Transverse colon (tissue), 4 donors: ENCODE measurements around the gene OTUB2. TPM values are rescaled to one million over a fixed set of nuclear protein-coding genes. Genes with fewer than 3 reads are reported as not detected.
A peak's percentile ranks its signal among the peaks of the same experiment; 100 is the strongest.

ENCODE experiments used
- DNase-seq: peaks from one replicate; pipeline ENCODE4 v3.0.0-alpha.2; 2019
- H3K27ac ChIP-seq, 4 donors: fragments of 200-600 bp; sonication (generic); 2 replicates each; pipeline ENCODE4 v1.5.1; 2016 to 2018; ENCODE audit warnings: inconsistent platforms in 4 of 4
- H3K27me3 ChIP-seq: fragments of 200-600 bp; sonication (generic); 2 replicates; pipeline ENCODE4 v1.5.1; 2017; ENCODE audit warnings: inconsistent platforms
- H3K36me3 ChIP-seq, 4 donors: fragments of 200-600 bp; sonication (generic); 2 replicates each; pipeline ENCODE4 v1.5.1; 2017 to 2019; ENCODE audit warnings: inconsistent platforms in 4 of 4
- H3K4me1 ChIP-seq, 4 donors: fragments of 200-600 bp; sonication (generic); 2 replicates each; pipeline ENCODE4 v1.5.1; 2017 to 2020; ENCODE audit warnings: inconsistent platforms in 4 of 4
- H3K4me3 ChIP-seq, 4 donors: fragments of 200-600 bp; sonication (generic); 1 replicate in 1 of 4; 2 replicates in 3 of 4; pipeline versions ENCODE4 v1.5.1 to v1.6.1; 2017 to 2019; ENCODE audit warnings: inconsistent platforms in 4 of 4
- H3K9me3 ChIP-seq, 2 donors: fragments of 200-600 bp; sonication (generic); 2 replicates each; pipeline ENCODE4 v1.5.1; 2017 to 2019; ENCODE audit warnings: inconsistent platforms in 2 of 2
- CTCF ChIP-seq, 5 experiments: fragments of 200-600 bp in 3 of 5; fragments of 450-650 bp in 2 of 5; sonication (generic) in 3 of 5; IDR thresholded peaks; 1 replicate in 2 of 5; 2 replicates in 3 of 5; pipeline ENCODE4 v1.5.1; 2016 to 2017; ENCODE audit warnings: antibody characterized with exemption in 5 of 5, inconsistent platforms in 3 of 5, mild to moderate bottlenecking in 2 of 5, moderate library complexity in 1 of 5
- EP300 ChIP-seq: sonication (generic); formaldehyde crosslinking; IDR thresholded peaks from one replicate; pipeline ENCODE4 v1.6.1; 2017; ENCODE audit warnings: antibody characterized with exemption, low read depth
- POLR2A ChIP-seq: fragments of 450-650 bp; IDR thresholded peaks from one replicate; pipeline ENCODE4 v1.6.1; 2016; ENCODE audit warnings: antibody characterized with exemption, mild to moderate bottlenecking, moderate library complexity
- POLR2AphosphoS5 ChIP-seq, 3 donors: sonication (generic); formaldehyde crosslinking; IDR thresholded peaks; one replicate each; pipeline ENCODE4 v1.6.1; 2016; ENCODE audit warnings: antibody characterized with exemption in 3 of 3
- WGBS, 2 donors: methylation state at CpG; one replicate each; pipeline ENCODE4 v1.1.5; 2018; ENCODE audit warnings: low coverage in 1 of 2; 5-methylcytosine and 5-hydroxymethylcytosine counted together
- in situ Hi-C, 4 donors: fragments of 200-750 bp; cut with MboI; loops; one replicate each; pipeline versions ENCODE4 v1.15.0 to v1.15.1; 2017; ENCODE audit warnings: low sequenced_read_pairs in 3 of 4, low pct_ligation_motif_present in 1 of 4, low pct_unique_long_range_greater_than_20kb in 1 of 4
- intact Hi-C: fragments of 100-400 bp; cut with DNase I; formaldehyde crosslinking; loops from one replicate; pipeline ENCODE4 v1.15.1; 2023; ENCODE audit warnings: low total_unique reads
- total RNA-seq, 4 donors: library from RNA; depleted of rRNA; stranded (reverse); fragments of >200 nt; gene quantifications; one replicate each; pipeline ENCODE4 v1.1.0, GENCODE V29; 2016

The OTUB2 gene
- total RNA-seq, 4 donors from 2014 or later: 2.6 to 2.7 TPM; not detected in 2

- Histone ChIP-seq H3K9me3 (no peaks in the 10 kb centered on the region), H3K4me3 (no peak overlapping the region), H3K27me3 (no peaks in the 10 kb centered on the region), H3K27ac (no peak overlapping the region), H3K36me3 (peaks cover 0 to 13% (median 3%) of the 10 kb centered on the region in 4 donors), H3K4me1 (no peaks in the 10 kb centered on the region)
- WGBS, 2 donors: 80 to 100% methylated on average over 2 to 13 of the region's 13 CpGs
- in situ Hi-C loops: loop anchor here in 1 of 4 donors (5.0 kb wide), 1 partner anchor 94 kb away; no protein-coding TSS in a partner anchor
- no peak for DNase-seq
- intact Hi-C loops: no loop called here
- no peak for TF ChIP-seq CTCF (IDR thresholded peaks at IDR 0.05)
- no peak for TF ChIP-seq EP300
- TF ChIP-seq POLR2AphosphoS5 (IDR thresholded peaks at IDR 0.05): no peak
- TF ChIP-seq POLR2A: no peak
Measured at GRCh38 chr14:94043111-94043755, 17.1 kb downstream of the OTUB2 start.

DNA sequence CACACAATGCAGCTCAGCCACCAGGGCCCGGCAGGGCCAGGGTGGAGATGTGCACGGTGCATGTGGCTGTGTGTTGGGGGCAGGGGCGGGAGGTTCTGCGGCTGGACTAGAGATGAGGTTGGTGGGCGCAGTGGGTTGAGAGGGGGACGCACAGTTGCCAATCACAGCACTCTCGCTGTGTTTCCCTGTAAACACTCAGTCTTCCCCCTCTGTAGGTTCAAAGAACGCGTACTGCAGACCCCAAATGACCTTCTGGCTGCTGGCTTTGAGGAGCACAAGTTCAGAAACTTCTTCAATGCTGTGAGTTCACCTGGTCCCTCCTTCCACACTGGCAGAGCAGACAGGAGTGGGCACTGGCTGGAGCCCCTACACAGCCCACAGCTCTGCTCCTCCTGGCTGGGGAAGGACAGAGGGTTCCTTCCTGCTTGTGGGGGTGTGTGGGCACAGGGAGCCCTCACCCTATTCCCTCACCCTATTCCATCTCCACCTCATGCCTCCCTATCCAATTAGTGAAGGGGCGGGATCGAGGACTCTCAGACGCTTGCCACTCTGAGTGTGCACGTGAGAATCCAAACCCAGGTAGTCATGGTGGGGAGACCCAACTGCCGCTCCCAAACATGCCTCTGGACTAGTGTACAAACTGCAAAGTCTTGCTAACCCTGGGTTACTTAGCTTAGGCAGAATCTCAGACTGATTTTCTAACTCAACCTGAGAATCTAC, 17.8 kb downstream of the OTUB2 start:
- Histone ChIP-seq H3K27me3 (no peaks in the 10 kb centered on the region), H3K4me1 (no peaks in the 10 kb centered on the region), H3K4me3 (no peak overlapping the region), H3K36me3 (peaks cover 0 to 19% (median 6%) of the 10 kb centered on the region in 4 donors), H3K9me3 (no peaks in the 10 kb centered on the region), H3K27ac (no peak overlapping the region)
- 92% methylated on average over 14 of the region's 14 CpGs; no CpG with 5 or more reads in 1 of the 2 donors for WGBS, 2 donors
- in situ Hi-C loops: loop anchor here in 1 of 4 donors (5.0 kb wide), 1 partner anchor 93 kb away; no protein-coding TSS in a partner anchor
- no peak for DNase-seq
- TF ChIP-seq CTCF (IDR thresholded peaks at IDR 0.05) (no peak), EP300 (no peak), POLR2A (no peak), POLR2AphosphoS5 (IDR thresholded peaks at IDR 0.05) (no peak)
- intact Hi-C loops: no loop called here

DNA sequence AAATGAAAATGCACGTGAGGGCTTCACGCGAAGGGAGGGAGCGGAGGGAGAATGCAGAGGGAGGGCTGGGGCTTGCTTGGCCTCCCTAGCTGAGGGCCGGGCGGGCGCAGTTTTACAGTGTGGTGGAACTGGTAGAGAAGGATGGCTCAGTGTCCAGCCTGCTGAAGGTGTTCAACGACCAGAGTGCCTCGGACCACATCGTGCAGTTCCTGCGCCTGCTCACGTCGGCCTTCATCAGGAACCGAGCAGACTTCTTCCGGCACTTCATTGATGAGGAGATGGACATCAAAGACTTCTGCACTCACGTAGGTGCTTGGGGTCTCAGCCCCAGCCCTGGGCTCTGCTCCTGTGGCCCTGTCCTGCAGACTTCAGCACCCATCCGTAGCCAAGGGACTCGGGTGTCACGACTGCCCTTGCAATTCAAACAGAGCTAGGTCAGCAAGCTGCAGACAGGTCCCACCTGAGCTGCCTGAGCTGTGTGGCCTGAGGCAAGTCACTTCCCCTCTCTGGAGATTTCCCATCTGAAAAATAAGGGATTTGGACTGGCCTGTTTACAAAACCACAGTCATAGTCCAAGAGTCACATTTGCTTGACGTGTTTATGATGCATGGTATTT, 18.4 kb downstream of the OTUB2 start:
- DNase-seq: peak; percentile 2
- no peak overlapping the region for H3K27ac ChIP-seq
- in situ Hi-C loops: loop anchor here in 1 of 4 donors (5.0 kb wide), 1 partner anchor 93 kb away; no protein-coding TSS in a partner anchor
- H3K9me3 ChIP-seq: no peaks in the 10 kb centered on the region
- intact Hi-C loops: no loop called here
- TF ChIP-seq POLR2AphosphoS5 (IDR thresholded peaks at IDR 0.05) (no peak), CTCF (IDR thresholded peaks at IDR 0.05) (no peak), POLR2A (no peak), EP300 (no peak)
- peaks cover 0 to 23% (median 8%) of the 10 kb centered on the region in 4 donors for H3K36me3 ChIP-seq
- H3K4me1 ChIP-seq: no peaks in the 10 kb centered on the region
- WGBS, 2 donors: 90 to 94% methylated on average over 2 to 20 of the region's 20 CpGs
- H3K4me3 ChIP-seq: no peak overlapping the region
- no peaks in the 10 kb centered on the region for H3K27me3 ChIP-seq

GRCh38 chr14:94045101-94045500, 19.0 kb downstream of the OTUB2 start:
- intact Hi-C loops: no loop called here
- Histone ChIP-seq H3K27me3 (no peaks in the 10 kb centered on the region), H3K36me3 (peaks cover 0 to 28% (median 11%) of the 10 kb centered on the region in 4 donors), H3K4me1 (no peaks in the 10 kb centered on the region), H3K9me3 (no peaks in the 10 kb centered on the region), H3K4me3 (no peak overlapping the region), H3K27ac (no peak overlapping the region)
- no peak for DNase-seq
- in situ Hi-C loops: no loop called here
- 90 to 100% methylated on average over 3 to 8 of the region's 8 CpGs for WGBS, 2 donors
- TF ChIP-seq POLR2A: no peak
- TF ChIP-seq POLR2AphosphoS5 (IDR thresholded peaks at IDR 0.05): no peak
- TF ChIP-seq CTCF (IDR thresholded peaks at IDR 0.05): no peak
- TF ChIP-seq EP300: no peak
